Measurements from ENCODE around the gene GPR68.
"Not testable (repeated sequence)": the region's sequence is repeated elsewhere in the genome, so short reads cannot be mapped to it uniquely, and the experiment has no call there.

GPR68 gene

DNA sequence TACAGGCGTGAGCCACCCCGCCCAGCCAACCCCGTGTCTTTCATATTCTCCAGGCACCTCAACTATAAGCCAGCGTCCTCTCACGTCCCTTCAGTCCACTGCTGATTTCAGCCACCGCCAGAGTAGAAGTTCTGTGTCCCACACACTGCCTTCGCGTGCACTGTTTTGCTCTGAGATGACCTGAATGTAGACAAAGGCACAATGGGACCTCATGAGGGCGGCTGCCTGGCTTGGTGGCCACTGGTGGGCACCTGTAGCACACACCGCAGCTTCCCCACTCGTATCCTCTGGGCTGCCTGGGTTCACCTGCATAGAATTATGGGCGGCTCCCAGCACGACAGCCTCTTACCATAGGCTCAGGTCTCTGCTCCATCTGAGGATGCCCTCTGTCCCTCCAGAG lies 57.2 kb downstream of the GPR68 start:
- no peak for DNase-seq

DNA sequence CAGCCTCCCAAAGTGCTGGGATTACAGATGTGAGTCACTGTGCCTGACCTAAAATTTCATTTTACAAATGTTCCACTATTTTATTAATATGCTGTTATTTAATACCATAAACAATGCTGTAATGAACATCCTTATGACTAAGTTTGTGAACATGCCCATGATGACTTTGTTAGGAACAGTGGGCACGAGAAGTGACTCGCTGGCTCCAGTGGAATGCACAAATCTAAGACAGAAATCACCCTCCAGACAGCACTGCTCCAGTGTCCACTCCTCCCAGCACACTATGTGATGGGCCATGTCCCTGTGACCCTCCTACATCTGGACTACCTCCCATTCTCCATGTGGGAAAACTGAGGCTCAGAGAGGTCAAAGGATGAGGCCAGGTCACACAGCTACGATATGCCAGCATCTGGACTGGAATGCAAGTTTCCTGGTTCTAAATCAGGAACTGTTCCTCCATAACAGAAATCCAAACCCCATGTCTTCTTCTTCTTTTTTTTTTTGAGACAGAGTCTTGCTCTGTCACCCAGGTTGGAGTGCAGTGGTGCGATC lies 57.9 kb downstream of the GPR68 start:
- no peak for DNase-seq

DNA sequence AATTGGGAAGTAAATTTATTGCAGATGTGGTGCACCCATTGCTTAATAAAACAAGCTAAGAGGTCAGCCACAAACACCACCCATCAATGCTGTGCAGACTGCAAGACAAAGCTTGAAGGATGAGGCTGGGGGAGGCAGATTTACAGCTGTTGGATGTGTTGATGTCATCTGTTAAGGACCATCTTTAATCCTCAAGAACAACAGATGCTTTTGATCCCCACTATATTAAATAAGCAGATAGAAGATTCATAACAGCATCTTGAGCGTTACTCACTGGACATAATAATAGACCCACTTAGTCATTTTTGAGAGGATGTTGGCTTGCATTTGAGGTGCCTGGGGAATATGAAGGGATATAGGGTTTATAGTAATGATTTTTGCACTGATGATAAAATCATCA lies 58.8 kb downstream of the GPR68 start:
- peak; percentile 55 for DNase-seq

DNA sequence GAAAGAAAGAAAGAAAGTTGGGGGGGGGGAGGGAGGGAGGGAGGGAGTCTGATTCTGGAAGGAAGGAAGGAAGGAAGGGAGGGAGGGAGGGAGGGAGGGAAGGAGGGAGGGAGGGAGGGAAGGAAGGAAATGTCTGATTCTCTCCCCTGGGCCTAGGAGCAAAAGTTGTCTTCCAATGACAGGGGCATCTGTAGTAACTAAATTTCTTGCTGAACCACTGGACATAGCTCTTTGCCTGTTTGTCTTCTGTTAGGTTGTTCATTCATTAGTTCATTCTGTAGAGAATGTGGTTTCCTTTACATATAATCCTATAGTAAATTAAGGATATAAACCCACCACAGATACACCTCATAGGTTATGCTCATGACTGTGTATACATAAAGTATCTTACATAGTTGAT lies 59.9 kb downstream of the GPR68 start:
- DNase-seq: no peak

DNA sequence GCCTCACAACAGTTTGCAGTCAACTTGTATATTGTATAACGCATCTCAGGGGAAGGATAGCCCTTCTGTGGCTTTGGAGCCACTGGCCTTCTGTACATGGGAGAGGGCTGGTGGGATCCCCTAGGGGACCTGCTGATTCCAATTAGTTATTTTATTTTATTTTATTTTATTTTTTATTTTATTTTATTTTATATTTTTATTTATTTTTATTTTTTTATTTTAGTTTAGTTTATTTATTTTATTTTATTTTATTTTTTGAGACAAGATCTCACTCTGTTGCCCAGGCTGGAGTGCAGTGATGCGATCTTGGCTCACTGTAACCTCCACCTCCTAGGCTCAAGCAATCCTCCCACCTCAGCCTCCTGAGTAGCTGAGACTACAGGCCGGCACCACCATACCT lies 61.8 kb downstream of the GPR68 start:
- not testable (repeated sequence) for DNase-seq

All from fibroblast of upper back skin (primary cell).